ENCODE data around the gene PON2. TPM values are rescaled to one million over a fixed set of nuclear protein-coding genes. Genes with fewer than 3 reads are reported as not detected.
"Not testable (repeated sequence)": the region's sequence is repeated elsewhere in the genome, so short reads cannot be mapped to it uniquely, and the experiment has no call there.

PON2 gene
- total RNA-seq, 4 donors from 2014 or later = 93.5 to 183 (median 155) TPM

- H3K4me1 ChIP-seq = peaks cover 0 to 12% (median 2%) of the 10 kb centered on the region in 4 donors
- DNase-seq (ENCODE audit: low spot score in 2 of 2) = no peak
- H3K27me3 ChIP-seq = no peaks in the 10 kb centered on the region
- no peaks in the 10 kb centered on the region for H3K36me3 ChIP-seq
- no peak for TF ChIP-seq EP300 (IDR thresholded peaks at IDR 0.05)
- no peak for TF ChIP-seq CTCF (IDR thresholded peaks at IDR 0.05)
- no peak for TF ChIP-seq POLR2A (IDR thresholded peaks at IDR 0.05)
- 75 to 85% methylated on average over 3 of the region's 3 CpGs for WGBS, 2 donors
- H3K4me3 ChIP-seq = no peak overlapping the region
- no peak overlapping the region for H3K27ac ChIP-seq
- H3K9me3 ChIP-seq = no peaks in the 10 kb centered on the region
Observed at GRCh38 chr7:95471071-95471470, 36.2 kb upstream of the PON2 start.

- H3K36me3 ChIP-seq = no peaks in the 10 kb centered on the region
- H3K4me3 ChIP-seq = no peak overlapping the region
- peaks cover 0 to 12% (median 2%) of the 10 kb centered on the region in 4 donors for H3K4me1 ChIP-seq
- no peaks in the 10 kb centered on the region for H3K27me3 ChIP-seq
- DNase-seq (ENCODE audit: low spot score in 2 of 2) = no peak
- H3K27ac ChIP-seq = no peak overlapping the region
- WGBS, 2 donors = 26 to 49% methylated on average over 3 of the region's 3 CpGs
- no peaks in the 10 kb centered on the region for H3K9me3 ChIP-seq
- no peak for TF ChIP-seq CTCF (IDR thresholded peaks at IDR 0.05)
- TF ChIP-seq EP300 (IDR thresholded peaks at IDR 0.05) = no peak
- no peak for TF ChIP-seq POLR2A (IDR thresholded peaks at IDR 0.05)
Observed at GRCh38 chr7:95470452-95470851, 35.6 kb upstream of the PON2 start.

- no peak for TF ChIP-seq POLR2A (IDR thresholded peaks at IDR 0.05)
- no peak for TF ChIP-seq CTCF (IDR thresholded peaks at IDR 0.05)
- no peak for TF ChIP-seq EP300 (IDR thresholded peaks at IDR 0.05)
- Histone ChIP-seq H3K27ac (no peak overlapping the region), H3K9me3 (no peaks in the 10 kb centered on the region), H3K4me3 (no peak overlapping the region), H3K4me1 (peaks cover 0 to 12% (median 2%) of the 10 kb centered on the region in 4 donors), H3K36me3 (no peaks in the 10 kb centered on the region), H3K27me3 (no peaks in the 10 kb centered on the region)
- no peak for DNase-seq (ENCODE audit: low spot score in 2 of 2)
- 76 to 78% methylated on average over 4 of the region's 4 CpGs for WGBS, 2 donors
Observed at GRCh38 chr7:95469848-95470247, 35.0 kb upstream of the PON2 start.

GRCh38 chr7:95469187-95469586, 34.4 kb upstream of the PON2 start:
- no peak for TF ChIP-seq POLR2A (IDR thresholded peaks at IDR 0.05)
- TF ChIP-seq EP300 (IDR thresholded peaks at IDR 0.05) = no peak
- no peak for TF ChIP-seq CTCF (IDR thresholded peaks at IDR 0.05)

GRCh38 chr7:95467912-95468607, 33.2 kb upstream of the PON2 start:
- Histone ChIP-seq H3K27ac (no peak overlapping the region), H3K27me3 (no peaks in the 10 kb centered on the region), H3K4me1 (peaks cover 0 to 9% (median 2%) of the 10 kb centered on the region in 4 donors), H3K9me3 (no peaks in the 10 kb centered on the region), H3K4me3 (no peak overlapping the region), H3K36me3 (no peaks in the 10 kb centered on the region)
- WGBS, 2 donors = 94 to 97% methylated on average over 1 of the region's 1 CpG
- TF ChIP-seq EP300 (IDR thresholded peaks at IDR 0.05) = no peak
- TF ChIP-seq CTCF (IDR thresholded peaks at IDR 0.05) = no peak
- TF ChIP-seq POLR2A (IDR thresholded peaks at IDR 0.05) = no peak
- DNase-seq (ENCODE audit: low spot score in 2 of 2) = no peak

More at GRCh38 chr7:95469187-95469586, 34.4 kb upstream of the PON2 start:
- no peak overlapping the region for H3K4me3 ChIP-seq
- no peaks in the 10 kb centered on the region for H3K36me3 ChIP-seq
- 96 to 97% methylated on average over 1 of the region's 1 CpG for WGBS, 2 donors
- H3K4me1 ChIP-seq = peaks cover 0 to 12% (median 2%) of the 10 kb centered on the region in 4 donors
- no peaks in the 10 kb centered on the region for H3K9me3 ChIP-seq
- H3K27ac ChIP-seq = no peak overlapping the region
- DNase-seq (ENCODE audit: low spot score in 2 of 2) = no peak
- H3K27me3 ChIP-seq = no peaks in the 10 kb centered on the region

- WGBS, 2 donors = 75 to 89% methylated on average over 2 of the region's 2 CpGs
- not testable (repeated sequence) for DNase-seq (ENCODE audit: low spot score in 2 of 2); H3K27me3 ChIP-seq; H3K4me1 ChIP-seq; H3K27ac ChIP-seq; H3K36me3 ChIP-seq; H3K4me3 ChIP-seq
- H3K9me3 ChIP-seq = peaks cover 0 to 12% (median 5%) of the 10 kb centered on the region in 4 donors
Observed at GRCh38 chr7:95460653-95461052, 25.8 kb upstream of the PON2 start.

Measured in tibial nerve (tissue), 4 donors.